Measurements from ENCODE around the gene RTN4R.

RTN4R gene

GRCh38 chr22:20249797-20250354, 18.2 kb downstream of the RTN4R start:
- Histone ChIP-seq H3K79me2 (ENCODE audit: insufficient read depth, low read length) (peaks cover 76% of the 10 kb centered on the region; the same call in 1 of the 2 replicates), H4K20me1 (ENCODE audit: insufficient read depth, low read length, poor library complexity, severe bottlenecking) (no peaks in the 10 kb centered on the region), H3K36me3 (ENCODE audit: insufficient read depth, low read length) (no peaks in the 10 kb centered on the region), H3K9ac (ENCODE audit: low read depth, low read length, poor library complexity, severe bottlenecking) (no peak overlapping the region), H3K4me3 (ENCODE audit: low read length, poor library complexity, severe bottlenecking) (no peak overlapping the region), H3K4me1 (ENCODE audit: insufficient read depth, low read length, poor library complexity, severe bottlenecking) (peaks cover 36% of the 10 kb centered on the region), H3K4me2 (ENCODE audit: low read depth, low read length, poor library complexity, severe bottlenecking) (no peak overlapping the region), H3K27me3 (ENCODE audit: insufficient read depth, low read length, poor library complexity, severe bottlenecking) (no peaks in the 10 kb centered on the region), H2AFZ (ENCODE audit: low read length) (no peak overlapping the region), H3K9me2 (replicated peaks; ENCODE audit: low read depth, low read length) (no peaks in the 10 kb centered on the region), H3F3A (ENCODE audit: low read depth) (no peaks in the 10 kb centered on the region), H3K9me3 (ENCODE audit: insufficient read depth, low read depth, low read length) (no peaks in the 10 kb centered on the region)
- no peak for TF ChIP-seq CTCF (conservative IDR thresholded peaks at IDR 0.05; ENCODE audit: low read length)
- TF ChIP-seq EZH2phosphoT487 (IDR thresholded peaks at IDR 0.05; ENCODE audit: borderline replicate concordance), result no peak

DNA sequence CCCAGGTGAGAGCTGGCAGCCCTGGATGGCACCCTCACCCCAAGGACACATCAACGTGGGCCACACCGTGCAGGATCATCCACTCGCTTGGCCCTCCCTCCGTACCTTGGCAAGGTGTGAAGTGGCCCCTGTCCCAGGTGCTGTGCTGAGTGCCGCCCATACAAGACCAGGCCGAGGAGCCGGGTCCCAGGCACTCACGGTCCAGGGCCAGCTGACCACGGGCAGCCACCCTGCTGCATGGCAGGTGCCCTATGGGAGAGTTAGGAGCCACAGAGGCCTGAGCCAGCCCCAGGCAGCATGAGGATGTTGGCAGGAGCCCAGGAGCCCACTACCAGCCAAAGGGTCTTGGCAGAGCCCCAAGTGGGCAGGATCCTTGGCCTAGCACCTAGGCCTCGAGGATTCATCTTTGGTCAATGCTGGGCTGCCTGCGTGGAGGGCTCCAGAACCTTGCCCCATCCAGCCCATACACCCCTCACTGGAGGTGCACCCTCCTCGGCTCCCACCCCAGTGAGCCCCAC, 19.6 kb downstream of the RTN4R start:
- no peaks in the 10 kb centered on the region for H3K9me3 ChIP-seq (ENCODE audit: insufficient read depth, low read depth, low read length)
- H4K20me1 ChIP-seq (ENCODE audit: insufficient read depth, low read length, poor library complexity, severe bottlenecking), result no peaks in the 10 kb centered on the region
- H2AFZ ChIP-seq (ENCODE audit: low read length), result no peak overlapping the region
- TF ChIP-seq EZH2phosphoT487 (IDR thresholded peaks at IDR 0.05; ENCODE audit: borderline replicate concordance), result no peak
- no peak for TF ChIP-seq CTCF (conservative IDR thresholded peaks at IDR 0.05; ENCODE audit: low read length)
- no peak overlapping the region for H3K9ac ChIP-seq (ENCODE audit: low read depth, low read length, poor library complexity, severe bottlenecking)
- peaks cover 79% of the 10 kb centered on the region; the same call in 1 of the 2 replicates for H3K79me2 ChIP-seq (ENCODE audit: insufficient read depth, low read length)
- no peak overlapping the region for H3K4me2 ChIP-seq (ENCODE audit: low read depth, low read length, poor library complexity, severe bottlenecking)
- H3K4me1 ChIP-seq (ENCODE audit: insufficient read depth, low read length, poor library complexity, severe bottlenecking), result peaks cover 40% of the 10 kb centered on the region
- H3K4me3 ChIP-seq (ENCODE audit: low read length, poor library complexity, severe bottlenecking), result no peak overlapping the region
- H3K27me3 ChIP-seq (ENCODE audit: insufficient read depth, low read length, poor library complexity, severe bottlenecking), result no peaks in the 10 kb centered on the region
- no peaks in the 10 kb centered on the region; the same call in 1 of the 2 replicates for H3F3A ChIP-seq (ENCODE audit: low read depth)
- H3K9me2 ChIP-seq (replicated peaks; ENCODE audit: low read depth, low read length), result no peaks in the 10 kb centered on the region
- no peaks in the 10 kb centered on the region for H3K36me3 ChIP-seq (ENCODE audit: insufficient read depth, low read length)

DNA sequence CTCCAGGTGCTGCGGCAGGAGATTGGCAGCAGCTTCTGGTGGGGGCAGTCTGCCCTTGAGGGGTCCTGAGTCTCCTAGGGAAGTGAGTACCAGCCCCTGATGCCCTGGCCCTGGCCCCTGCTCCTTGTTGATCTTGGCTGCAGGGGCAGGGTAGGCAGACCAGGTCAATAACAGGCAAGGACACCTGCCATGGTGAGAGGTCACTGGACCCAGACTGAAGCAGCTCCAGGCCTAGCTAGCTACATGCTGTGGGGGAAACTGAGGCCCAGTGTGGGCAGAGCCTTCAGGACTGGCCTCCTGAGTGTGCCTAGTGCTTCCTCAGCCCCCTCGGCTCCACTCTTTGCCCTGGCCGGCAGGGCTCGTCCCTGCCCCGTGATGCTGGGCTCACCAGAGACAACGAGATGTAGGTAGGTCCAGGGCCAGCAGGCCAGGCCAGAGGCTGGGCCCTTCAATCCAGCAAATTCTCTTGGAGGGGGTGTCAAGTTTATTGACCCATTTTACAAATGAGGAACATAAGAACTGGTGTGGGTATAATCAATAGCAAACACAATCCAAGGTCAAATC, 20.4 kb downstream of the RTN4R start:
- Histone ChIP-seq H3F3A (ENCODE audit: low read depth) (no peaks in the 10 kb centered on the region; the same call in 1 of the 2 replicates), H3K79me2 (ENCODE audit: insufficient read depth, low read length) (peaks cover 79% of the 10 kb centered on the region; the same call in 1 of the 2 replicates), H3K4me1 (ENCODE audit: insufficient read depth, low read length, poor library complexity, severe bottlenecking) (peaks cover 46% of the 10 kb centered on the region), H3K4me3 (ENCODE audit: low read length, poor library complexity, severe bottlenecking) (no peak overlapping the region), H4K20me1 (ENCODE audit: insufficient read depth, low read length, poor library complexity, severe bottlenecking) (no peaks in the 10 kb centered on the region), H3K9ac (ENCODE audit: low read depth, low read length, poor library complexity, severe bottlenecking) (no peak overlapping the region), H3K9me2 (replicated peaks; ENCODE audit: low read depth, low read length) (no peaks in the 10 kb centered on the region), H2AFZ (ENCODE audit: low read length) (no peak overlapping the region), H3K9me3 (ENCODE audit: insufficient read depth, low read depth, low read length) (no peaks in the 10 kb centered on the region), H3K36me3 (ENCODE audit: insufficient read depth, low read length) (no peaks in the 10 kb centered on the region), H3K4me2 (ENCODE audit: low read depth, low read length, poor library complexity, severe bottlenecking) (peak overlapping the region; percentile 81), H3K27me3 (ENCODE audit: insufficient read depth, low read length, poor library complexity, severe bottlenecking) (no peaks in the 10 kb centered on the region)
- TF ChIP-seq CTCF (conservative IDR thresholded peaks at IDR 0.05; ENCODE audit: low read length), result no peak
- TF ChIP-seq EZH2phosphoT487 (IDR thresholded peaks at IDR 0.05; ENCODE audit: borderline replicate concordance), result no peak

All from Loucy (cell line).